Ishikawa (cell line): ENCODE data around the gene BUD13.

Experiments used
- CEBPB ChIP-seq: IDR thresholded peaks from 2 replicates; pipeline ENCODE4 v1.6.1; 2012
- CREB1 ChIP-seq: IDR thresholded peaks from 2 replicates; pipeline ENCODE4 v1.6.1; 2012; ENCODE audit warnings: low read depth
- EGR1 ChIP-seq: IDR thresholded peaks from 2 replicates; pipeline ENCODE4 v1.6.1; 2012
- EP300 ChIP-seq: IDR thresholded peaks from 2 replicates; pipeline ENCODE4 v1.6.1; 2012; ENCODE audit warnings: borderline replicate concordance
- FOXM1 ChIP-seq: IDR thresholded peaks from 2 replicates; pipeline ENCODE4 v1.6.1; 2012; ENCODE audit warnings: low read depth, borderline replicate concordance
- MAX ChIP-seq: IDR thresholded peaks from 2 replicates; pipeline ENCODE4 v1.6.1; 2012
- NFIC ChIP-seq: IDR thresholded peaks from 2 replicates; pipeline ENCODE4 v1.6.1; 2012
- RAD21 ChIP-seq: IDR thresholded peaks from 2 replicates; pipeline ENCODE4 v1.6.1; 2012; ENCODE audit warnings: low read depth
- REST ChIP-seq: IDR thresholded peaks from 2 replicates; pipeline ENCODE4 v1.6.1; 2012; ENCODE audit warnings: low read depth, mild to moderate bottlenecking
- TAF1 ChIP-seq: IDR thresholded peaks from 2 replicates; pipeline ENCODE4 v1.6.1; 2012; ENCODE audit warnings: low read depth, mild to moderate bottlenecking
- TCF12 ChIP-seq: IDR thresholded peaks from 2 replicates; pipeline ENCODE4 v1.6.1; 2012; ENCODE audit warnings: low read depth
- TEAD4 ChIP-seq: IDR thresholded peaks from 2 replicates; pipeline ENCODE4 v1.6.1; 2012
- USF1 ChIP-seq: IDR thresholded peaks from 2 replicates; pipeline ENCODE4 v1.6.1; 2012
- YY1 ChIP-seq: IDR thresholded peaks from 2 replicates; pipeline ENCODE4 v1.6.1; 2012; ENCODE audit warnings: low read depth
- ZBTB7A ChIP-seq: IDR thresholded peaks from 2 replicates; pipeline ENCODE4 v1.6.1; 2012; ENCODE audit warnings: low read depth

Gene BUD13

GRCh38 chr11:116742104-116742503 lies 30.7 kb downstream of the BUD13 start:
- TF ChIP-seq TCF12 (no peak), TAF1 (no peak), CEBPB (no peak), ZBTB7A (no peak), EGR1 (no peak), TEAD4 (no peak), YY1 (no peak), NFIC (no peak), MAX (no peak), USF1 (no peak), FOXM1 (no peak), CREB1 (no peak), REST (no peak), RAD21 (no peak), EP300 (no peak)

- no peak for TF ChIP-seq EGR1
- no peak for TF ChIP-seq MAX
- no peak for TF ChIP-seq TAF1
- no peak for TF ChIP-seq YY1
- no peak for TF ChIP-seq FOXM1
These were observed 32.0 kb downstream of the BUD13 start for GRCh38 chr11:116740741-116741140.

GRCh38 chr11:116738975-116739374 lies 33.8 kb downstream of the BUD13 start:
- TF ChIP-seq MAX (no peak), USF1 (no peak), TAF1 (no peak), TEAD4 (no peak), CREB1 (no peak), ZBTB7A (no peak)

- no peak for TF ChIP-seq ZBTB7A
- no peak for TF ChIP-seq USF1
- TF ChIP-seq CEBPB = no peak
- no peak for TF ChIP-seq EGR1
- TF ChIP-seq TCF12 = no peak
- TF ChIP-seq YY1 = no peak
- no peak for TF ChIP-seq TEAD4
- TF ChIP-seq TAF1 = no peak
- no peak for TF ChIP-seq REST
- no peak for TF ChIP-seq NFIC
- TF ChIP-seq MAX = no peak
- TF ChIP-seq EP300 = no peak
- TF ChIP-seq CREB1 = no peak
These were observed 36.0 kb downstream of the BUD13 start for GRCh38 chr11:116736763-116737162.

GRCh38 chr11:116733969-116734508 lies 38.7 kb downstream of the BUD13 start:
- TF ChIP-seq CEBPB (no peak), MAX (no peak), CREB1 (no peak), YY1 (no peak)
